GM12878 (cell line): ENCODE data around the gene SYNGAP1. TPM values are rescaled to one million over a fixed set of nuclear protein-coding genes. Genes with fewer than 3 reads are reported as not detected.
A peak's percentile ranks its signal among the peaks of the same experiment; 100 is the strongest.

Experiments used
- ATAC-seq: fragments of 200-7000 bp; cut with Tn5 transposase; 3 replicates; pipeline ENCODE4 v1.9.1; 2020; ENCODE audit warnings: mild to moderate bottlenecking, moderate library complexity
- BruUV-seq: library from RNA; stranded (reverse); fragments of 400-500 nt; replicated peaks from 2 replicates; lab custom pipeline; 2021; lab: Mats Ljungman, UMichigan
- CTCF ChIA-PET: fragments of 300-600 bp; sonication (Branson Sonifier 250); formaldehyde crosslinking; extraction: SDS; loops from one replicate; lab custom pipeline; 2021; ENCODE audit warnings: inconsistent platforms; lab: Yijun Ruan, JAX
- POLR2A ChIA-PET: fragments of 350-600 bp; formaldehyde crosslinking; extraction: SDS; loops from one replicate; lab custom pipeline; 2021; ENCODE audit warnings: inconsistent platforms; lab: Charles Lee
- RAD21 ChIA-PET: fragments of 300-600 bp; sonication (Branson Sonifier 250); formaldehyde crosslinking; loops from one replicate; lab custom pipeline; 2023; ENCODE audit warnings: antibody characterized with exemption; ENCODE audit not compliant: unreplicated experiment; lab: Charles Lee
- SMC1A ChIA-PET: fragments of 300-600 bp; sonication (Branson Sonifier 250); formaldehyde crosslinking; loops from one replicate; lab custom pipeline; 2023; ENCODE audit not compliant: unreplicated experiment, uncharacterized antibody; lab: Charles Lee
- DNase-seq: peaks from one replicate; pipeline ENCODE4 v3.0.0-alpha.2; 2011; ENCODE audit warnings: low read depth, low spot score
- FAIRE-seq: peaks from 3 replicates; lab custom pipeline; 2011; peaks lifted over from hg19 to GRCh38; lab: Jason Lieb, UNC
- H2AFZ ChIP-seq: 2 replicates; pipeline ENCODE4 v1.6.0; 2011; ENCODE audit warnings: low read depth, low read length, control low read depth; ENCODE audit not compliant: control insufficient read depth
- H3K27ac ChIP-seq: 2 replicates; pipeline ENCODE4 v1.5.1; 2011; ENCODE audit warnings: control low read depth; ENCODE audit not compliant: control insufficient read depth, insufficient read depth
- H3K27me3 ChIP-seq, 2 experiments: replicated peaks in 1 of 2; 2 replicates each; pipeline versions ENCODE4 v1.6.0 to v1.6.1; 2011; ENCODE audit warnings: low read length in 1 of 2; ENCODE audit not compliant: control insufficient read depth in 2 of 2, insufficient read depth in 2 of 2
- H3K36me3 ChIP-seq, 2 experiments: 2 replicates each; pipeline ENCODE4 v1.5.1; 2011; ENCODE audit warnings: low read length in 1 of 2; ENCODE audit not compliant: control insufficient read depth in 2 of 2, insufficient read depth in 2 of 2
- H3K4me1 ChIP-seq: 2 replicates; pipeline ENCODE4 v1.6.1; 2011; ENCODE audit warnings: mild to moderate bottlenecking, low read length, moderate library complexity, mixed read lengths; ENCODE audit not compliant: control insufficient read depth, insufficient read depth
- H3K4me2 ChIP-seq: 2 replicates; pipeline ENCODE4 v1.6.0; 2011; ENCODE audit warnings: control low read depth; ENCODE audit not compliant: control insufficient read depth, insufficient read depth
- H3K4me3 ChIP-seq: fragments of 200-600 bp; sonication (generic); 2 replicates; pipeline ENCODE4 v1.5.1; 2016
- H3K79me2 ChIP-seq: 2 replicates; pipeline ENCODE4 v1.6.0; 2011; ENCODE audit warnings: low read length; ENCODE audit not compliant: control insufficient read depth, insufficient read depth
- H3K9ac ChIP-seq: 2 replicates; pipeline ENCODE4 v1.8.0; 2011; ENCODE audit warnings: low read length, control low read depth, mixed read lengths; ENCODE audit not compliant: control insufficient read depth, insufficient read depth
- H3K9me3 ChIP-seq: replicated peaks from 3 replicates; pipeline ENCODE4 v1.5.1; 2011; ENCODE audit warnings: mild to moderate bottlenecking, low read length; ENCODE audit not compliant: control insufficient read depth, insufficient read depth
- H4K20me1 ChIP-seq: 2 replicates; pipeline ENCODE4 v1.6.0; 2011; ENCODE audit not compliant: control insufficient read depth, insufficient read depth
- BCL11A ChIP-seq: IDR thresholded peaks from 2 replicates; pipeline ENCODE4 v1.6.1; 2011; ENCODE audit warnings: low read depth, low read length
- PKNOX1 ChIP-seq: fragments of 450-650 bp; IDR thresholded peaks from 2 replicates; pipeline ENCODE4 v1.6.1; 2016; ENCODE audit warnings: mild to moderate bottlenecking
- ZBTB33 ChIP-seq: fragments of 450-650 bp; IDR thresholded peaks from 2 replicates; pipeline ENCODE4 v1.6.1; 2017; ENCODE audit warnings: mild to moderate bottlenecking
- WGBS: methylation state at CpG from one replicate; pipeline ENCODE4 v1.1.6; 2016; ENCODE audit warnings: low lambda C conversion rate; ENCODE audit not compliant: insufficient replicate concordance, insufficient coverage; ENCODE audit errors: missing lambda C conversion rate; 5-methylcytosine and 5-hydroxymethylcytosine counted together
- in situ Hi-C: fragments of 300-500 bp; cut with MboI; formaldehyde crosslinking; loops from 9 replicates; pipeline ENCODE4 v1.14.3; 2018; ENCODE audit warnings: mixed read lengths
- intact Hi-C: fragments of 100-400 bp; cut with micrococcal nuclease; formaldehyde crosslinking; loops from one replicate; pipeline ENCODE4 v1.14.2; 2022; ENCODE audit not compliant: unreplicated experiment
- polyA plus RNA-seq, 11 experiments: library from polyadenylated mRNA; depleted of rRNA in 4 of 11; unstranded in 6 of 11; stranded (reverse) in 5 of 11; fragments of >200 nt; fragmentation: Nextera tagmentation in 4 of 11; fragmentation: Illumina TruSeq in 1 of 11; extraction: Ambion mirVana in 4 of 11; extraction: Trizol in 1 of 11; gene quantifications; 1 replicate in 1 of 11; 2 replicates in 10 of 11; pipeline versions ENCODE4 v1.2.1 to v1.2.3, GENCODE V29; 2011 to 2016; ENCODE audit warnings: inconsistent platforms in 2 of 11, missing spikeins in 2 of 11, low read depth in 1 of 11
- total RNA-seq, 4 experiments: library from RNA; depleted of rRNA in 3 of 4; stranded (reverse); fragments of >200 nt in 3 of 4; fragmentation: Illumina TruSeq in 1 of 4; extraction: Trizol in 1 of 4; gene quantifications; 2 replicates each; pipeline versions ENCODE4 v1.2.1 to v1.2.3, GENCODE V29; 2013 to 2021

Gene SYNGAP1
- total and polyA plus RNA-seq, 10 of the 15 experiments (the other 5 are each of a cell fraction or from before 2014, with no cell fraction given) = 0.05 to 9.2 (median 1.2) TPM

- SMC1A ChIA-PET = interaction anchor here (1.6 kb wide), 1 partner anchor 21 kb away, joined by 3 read pairs; the partner anchor contains the start of gene ZBTB9
- CTCF ChIA-PET = no interaction called here
- BruUV-seq = TSS peak; percentile 54
- TF ChIP-seq PKNOX1 (no peak), ZBTB33 (no peak), BCL11A (no peak)
- Histone ChIP-seq H4K20me1 (no peaks in the 10 kb centered on the region), H3K9me3 (no peaks in the 10 kb centered on the region), H3K36me3 (peaks cover 0 to 3% of the 10 kb centered on the region in 2 experiments; a peak in 2 of 4 replicates), H3K27ac (no peak overlapping the region), H3K9ac (no peak overlapping the region), H3K79me2 (peaks cover 6% of the 10 kb centered on the region), H2AFZ (no peak overlapping the region), H3K4me2 (peak overlapping the region; percentile 93; the same call in 1 of the 2 replicates), H3K4me3 (no peak overlapping the region), H3K4me1 (peaks cover 43% of the 10 kb centered on the region), H3K27me3 (no peaks in the 10 kb centered on the region)
- in situ Hi-C loops = no loop called here
- 100% methylated on average over 1 of the region's 1 CpG for WGBS
- RAD21 ChIA-PET = interaction anchor here (0.6 kb wide), 1 partner anchor 251 kb away, joined by 5 read pairs; no protein-coding TSS in a partner anchor
- intact Hi-C loops = no loop called here
- ATAC-seq (no peak), DNase-seq (no peak), FAIRE-seq (no peak)
- POLR2A ChIA-PET = no interaction called here
Observed at GRCh38 chr6:33433001-33433543, 13.2 kb downstream of the SYNGAP1 start.
